Measurements from ENCODE around the gene ABCF3.

GRCh38 chr3:184211297-184211696, 25.3 kb downstream of the ABCF3 start:
- TF ChIP-seq EZH2 (IDR thresholded peaks at IDR 0.05): no peak
- TF ChIP-seq POLR2AphosphoS5 (IDR thresholded peaks at IDR 0.05; ENCODE audit: borderline replicate concordance, low read depth, low read length): no peak

Data from SK-N-MC (cell line).